ENCODE results near the gene LTBP3.

DNA sequence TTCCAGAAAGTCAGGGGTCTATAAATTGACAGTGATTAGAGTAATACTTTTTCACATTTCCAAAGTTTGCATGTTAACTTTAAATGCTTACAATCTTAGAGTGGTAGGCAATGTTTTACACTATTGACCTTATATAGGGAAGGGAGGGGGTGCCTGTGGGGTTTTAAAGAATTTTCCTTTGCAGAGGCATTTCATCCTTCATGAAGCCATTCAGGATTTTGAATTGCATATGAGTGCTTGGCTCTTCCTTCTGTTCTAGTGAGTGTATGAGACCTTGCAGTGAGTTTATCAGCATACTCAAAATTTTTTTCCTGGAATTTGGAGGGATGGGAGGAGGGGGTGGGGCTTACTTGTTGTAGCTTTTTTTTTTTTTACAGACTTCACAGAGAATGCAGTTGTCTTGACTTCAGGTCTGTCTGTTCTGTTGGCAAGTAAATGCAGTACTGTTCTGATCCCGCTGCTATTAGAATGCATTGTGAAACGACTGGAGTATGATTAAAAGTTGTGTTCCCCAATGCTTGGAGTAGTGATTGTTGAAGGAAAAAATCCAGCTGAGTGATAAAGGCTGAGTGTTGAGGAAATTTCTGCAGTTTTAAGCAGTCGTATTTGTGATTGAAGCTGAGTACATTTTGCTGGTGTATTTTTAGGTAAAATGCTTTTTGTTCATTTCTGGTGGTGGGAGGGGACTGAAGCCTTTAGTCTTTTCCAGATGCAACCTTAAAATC is 54.0 kb downstream of the LTBP3 start:
- TF ChIP-seq, protein P1, sequence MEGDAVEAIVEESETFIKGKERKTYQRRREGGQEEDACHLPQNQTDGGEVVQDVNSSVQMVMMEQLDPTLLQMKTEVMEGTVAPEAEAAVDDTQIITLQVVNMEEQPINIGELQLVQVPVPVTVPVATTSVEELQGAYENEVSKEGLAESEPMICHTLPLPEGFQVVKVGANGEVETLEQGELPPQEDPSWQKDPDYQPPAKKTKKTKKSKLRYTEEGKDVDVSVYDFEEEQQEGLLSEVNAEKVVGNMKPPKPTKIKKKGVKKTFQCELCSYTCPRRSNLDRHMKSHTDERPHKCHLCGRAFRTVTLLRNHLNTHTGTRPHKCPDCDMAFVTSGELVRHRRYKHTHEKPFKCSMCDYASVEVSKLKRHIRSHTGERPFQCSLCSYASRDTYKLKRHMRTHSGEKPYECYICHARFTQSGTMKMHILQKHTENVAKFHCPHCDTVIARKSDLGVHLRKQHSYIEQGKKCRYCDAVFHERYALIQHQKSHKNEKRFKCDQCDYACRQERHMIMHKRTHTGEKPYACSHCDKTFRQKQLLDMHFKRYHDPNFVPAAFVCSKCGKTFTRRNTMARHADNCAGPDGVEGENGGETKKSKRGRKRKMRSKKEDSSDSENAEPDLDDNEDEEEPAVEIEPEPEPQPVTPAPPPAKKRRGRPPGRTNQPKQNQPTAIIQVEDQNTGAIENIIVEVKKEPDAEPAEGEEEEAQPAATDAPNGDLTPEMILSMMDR (conservative IDR thresholded peaks at IDR 0.05 in 1 of 2, IDR thresholded peaks at IDR 0.05 in 1 of 2; ENCODE audit: low read depth in 1 of 2, low read length in 2 of 2) = no peak
- no peak for TF ChIP-seq EZH2 (IDR thresholded peaks at IDR 0.05; ENCODE audit: low read length, missing control alignments)
